Tongue (tissue), 2 donors: Measurements from ENCODE around the gene CRYBA1. TPM values are rescaled to one million over a fixed set of nuclear protein-coding genes. Genes with fewer than 3 reads are reported as not detected.

Source experiments
- DNase-seq: peaks from one replicate; pipeline ENCODE4 v3.0.0-alpha.2; 2015
- total RNA-seq: library from RNA; depleted of rRNA; stranded (reverse); fragments of >200 nt; gene quantifications from one replicate; pipeline ENCODE4 v1.2.3, GENCODE V29; 2014

CRYBA1 gene
- total RNA-seq, 1 donor from 2014 or later, result not detected

DNA sequence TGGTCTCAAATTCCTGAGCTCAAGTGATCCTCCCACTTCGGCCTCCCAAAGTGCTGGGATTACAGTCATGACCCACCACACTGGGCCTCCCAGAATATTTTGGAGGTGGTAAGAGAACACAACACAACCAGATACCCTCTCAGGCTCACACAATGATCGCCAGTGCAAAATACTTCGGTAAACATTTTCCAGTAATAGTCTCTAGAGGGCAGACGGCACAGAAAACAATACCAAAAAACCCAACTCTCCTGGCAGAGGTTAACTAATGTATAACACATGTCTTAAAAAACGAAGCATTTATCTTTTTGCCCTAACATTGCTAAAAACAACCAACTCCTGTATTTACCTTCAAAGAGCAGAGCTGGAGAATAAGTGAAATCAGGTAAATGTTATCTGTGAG is 36.8 kb downstream of the CRYBA1 start:
- no peak for DNase-seq

DNA sequence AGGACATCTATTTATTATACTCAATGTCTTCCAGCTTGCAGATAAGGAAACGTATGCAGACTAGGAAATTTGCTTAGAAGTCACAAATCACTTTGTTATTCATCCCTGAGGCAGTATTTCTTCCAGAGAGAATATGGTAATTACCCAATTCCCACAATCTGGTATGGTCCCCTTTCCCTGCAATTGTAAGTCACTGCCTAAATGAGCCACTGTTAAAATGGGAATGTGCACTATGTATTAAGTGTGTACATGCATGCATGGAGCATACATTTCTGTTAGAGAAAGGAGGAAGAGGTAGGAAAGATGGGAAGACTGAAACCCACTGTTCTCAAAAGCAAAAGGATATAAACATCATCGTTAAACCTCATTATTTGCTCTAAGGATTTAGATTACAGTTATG is 37.3 kb downstream of the CRYBA1 start:
- DNase-seq, result no peak

DNA sequence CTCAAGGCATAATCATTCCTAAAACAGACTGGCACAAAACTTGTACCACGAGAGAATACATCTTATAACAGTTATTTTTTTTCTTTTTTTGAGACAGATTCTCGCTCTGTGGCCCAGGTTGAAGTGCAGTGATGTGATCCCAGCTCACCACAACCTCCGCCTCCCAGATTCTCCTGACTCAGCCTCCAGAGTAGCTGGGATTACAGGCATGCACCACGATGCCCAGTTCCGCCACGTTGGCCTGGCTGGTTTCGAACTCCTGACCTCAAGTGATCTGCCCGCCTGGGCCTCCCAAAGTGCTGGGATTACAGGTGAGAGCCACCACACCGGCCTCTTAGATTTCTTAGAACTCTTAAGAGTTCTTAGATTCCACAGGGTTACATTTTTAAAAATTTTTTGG is 43.2 kb downstream of the CRYBA1 start:
- no peak for DNase-seq

DNA sequence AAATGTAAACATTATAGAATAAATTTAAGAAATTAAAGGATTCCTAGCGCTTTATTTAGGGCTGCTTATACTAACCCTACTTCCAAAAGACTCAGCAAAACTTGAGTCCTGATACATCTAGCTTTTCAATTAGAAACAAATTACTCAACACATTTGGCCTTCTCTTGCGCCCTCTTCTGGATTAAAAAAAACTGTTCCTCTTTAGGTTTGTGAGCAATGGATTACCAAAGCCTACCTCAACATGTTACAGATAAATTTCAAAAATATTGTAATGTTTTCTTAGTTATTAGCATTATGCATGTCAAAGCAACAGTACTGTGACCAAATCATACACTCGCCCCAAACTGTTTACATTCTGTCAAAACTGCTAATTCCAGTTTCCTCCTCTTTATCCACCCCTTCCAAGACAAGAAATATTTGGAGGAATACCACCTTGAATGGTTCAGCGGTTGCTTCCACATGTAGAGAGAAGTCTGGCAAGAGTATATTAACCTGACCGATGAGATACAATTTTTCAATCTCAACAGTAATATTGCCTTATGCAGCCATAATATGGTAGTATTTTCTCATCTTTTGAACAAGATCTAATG is 44.6 kb downstream of the CRYBA1 start:
- peak; percentile 88 for DNase-seq

DNA sequence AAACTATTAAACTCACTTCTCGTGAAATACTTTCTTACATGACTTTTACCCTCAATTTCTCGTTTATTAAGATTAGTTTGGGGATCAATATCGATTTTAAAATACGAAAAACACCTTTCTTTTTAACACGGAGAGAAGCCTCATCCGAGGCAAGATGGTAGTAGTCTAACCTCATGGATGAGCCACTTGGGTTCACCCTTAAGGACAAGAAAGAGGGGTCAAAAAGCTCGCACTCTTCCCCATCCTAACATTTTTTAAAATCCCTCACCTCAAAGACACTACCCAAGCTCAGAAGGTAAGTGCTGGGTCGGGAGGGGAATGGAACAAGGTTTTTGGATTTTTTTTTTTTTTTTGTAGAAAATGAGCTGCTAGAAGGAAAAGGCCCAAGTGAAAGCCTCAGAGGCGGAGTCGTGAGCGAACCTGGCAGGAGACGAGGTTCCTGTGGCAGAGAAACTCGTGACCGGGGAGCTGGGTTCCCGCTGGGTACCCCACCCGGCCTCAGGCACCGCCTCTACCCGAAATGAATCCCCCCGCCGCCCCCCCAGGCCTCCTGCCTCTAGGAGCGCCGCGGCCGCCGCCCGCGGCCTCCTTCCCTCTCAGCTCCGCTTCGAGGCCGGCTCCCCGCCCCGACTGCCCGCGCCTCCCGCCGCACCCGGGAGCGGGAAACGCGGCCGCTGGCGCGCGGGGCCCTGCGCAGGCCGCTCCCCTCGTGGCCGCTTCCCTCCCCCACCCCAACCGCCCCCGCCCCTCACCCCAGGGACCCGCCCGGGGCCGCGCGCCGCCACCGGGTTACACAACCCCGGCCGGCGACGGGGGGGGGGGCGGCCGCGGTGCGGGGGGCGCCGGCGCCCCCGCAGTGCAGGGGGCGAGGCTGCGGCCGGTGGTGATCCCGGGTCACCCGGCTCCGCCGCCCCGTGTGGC is 45.7 kb downstream of the CRYBA1 start:
- peak; percentile 82 for DNase-seq

DNA sequence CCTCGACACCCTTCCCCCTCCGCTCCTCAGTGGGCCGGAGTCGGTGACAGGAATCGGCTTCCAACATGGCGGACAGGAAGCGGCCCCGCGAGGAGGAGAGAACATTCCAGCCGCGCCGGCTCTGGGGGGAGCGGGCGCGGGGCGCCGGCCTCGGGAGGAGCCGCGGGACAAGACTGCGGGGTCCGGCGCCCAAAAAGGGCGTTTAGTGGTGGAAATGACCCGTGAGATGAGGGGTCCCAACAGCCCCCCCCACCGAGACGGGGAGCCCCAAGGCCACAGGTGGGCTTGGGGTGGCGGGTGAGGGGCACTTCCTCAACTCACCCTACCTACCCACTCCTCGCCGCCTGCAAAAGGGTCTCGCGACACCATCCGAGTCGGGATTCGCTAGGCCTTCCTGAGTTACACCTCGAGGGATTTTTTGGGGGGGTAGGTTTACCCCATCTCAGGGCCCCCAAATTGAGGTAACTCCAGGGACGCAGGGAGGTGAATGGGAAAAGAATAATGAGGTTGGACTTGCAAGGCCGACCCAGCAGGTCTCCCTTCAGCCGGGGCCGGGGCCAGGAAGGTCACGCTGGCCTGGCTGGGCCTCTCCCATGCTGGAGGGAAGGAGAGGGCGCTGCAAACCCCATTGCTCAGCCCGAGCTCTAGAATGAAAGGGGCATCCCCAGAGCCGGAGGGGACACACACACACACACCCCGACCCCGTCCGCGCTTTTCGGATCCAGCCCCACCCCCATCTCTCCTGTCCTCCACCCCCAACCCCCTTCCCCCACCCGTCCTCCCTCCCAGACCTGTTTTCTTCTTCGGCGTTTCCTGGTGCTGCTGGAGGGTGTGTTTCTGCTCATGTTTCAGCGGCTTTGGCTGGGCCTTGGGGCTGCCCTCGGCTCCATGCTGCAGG is 46.6 kb downstream of the CRYBA1 start:
- DNase-seq, result peak; percentile 67

DNA sequence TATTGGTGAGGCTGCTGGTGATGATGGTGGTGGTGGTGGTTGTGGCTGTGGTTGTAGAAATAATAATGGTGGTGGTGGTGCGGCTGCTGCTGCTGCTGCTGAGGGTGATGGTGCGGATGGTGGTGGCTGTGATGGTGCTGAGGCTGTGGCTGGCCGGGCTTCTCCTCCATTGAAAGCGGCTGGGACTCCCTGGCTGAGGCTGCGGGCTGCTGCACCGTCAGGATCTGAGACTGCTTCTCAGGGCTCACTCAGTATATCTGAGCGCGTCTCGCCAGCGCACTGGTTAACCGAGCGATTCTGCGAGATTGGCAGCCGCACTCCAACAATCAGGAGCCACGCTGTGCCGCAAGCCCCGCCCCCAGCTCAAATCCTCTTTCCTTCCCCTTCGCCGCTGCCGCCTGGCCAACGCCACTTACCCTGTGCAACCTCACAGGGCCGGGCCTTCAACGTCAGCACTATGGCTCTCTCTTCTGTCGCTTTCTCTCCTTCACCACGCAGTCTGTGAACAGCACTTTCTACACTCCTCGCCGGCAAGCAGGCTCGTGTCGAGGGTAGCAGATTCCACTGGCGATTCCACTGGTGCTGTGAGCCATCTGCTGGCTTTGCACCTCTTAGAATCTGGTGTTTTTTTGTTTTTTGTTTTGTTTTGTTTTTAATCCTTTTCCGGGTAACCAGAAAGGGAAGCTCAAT is 47.4 kb downstream of the CRYBA1 start, which contains the start of gene NUFIP2:
Gene NUFIP2, minus strand, starts transcription at position 259 of the 690 bp plus-strand sequence. Its CDS starts 89 bp downstream, at position 170.
- peak; percentile 100 for DNase-seq

DNA sequence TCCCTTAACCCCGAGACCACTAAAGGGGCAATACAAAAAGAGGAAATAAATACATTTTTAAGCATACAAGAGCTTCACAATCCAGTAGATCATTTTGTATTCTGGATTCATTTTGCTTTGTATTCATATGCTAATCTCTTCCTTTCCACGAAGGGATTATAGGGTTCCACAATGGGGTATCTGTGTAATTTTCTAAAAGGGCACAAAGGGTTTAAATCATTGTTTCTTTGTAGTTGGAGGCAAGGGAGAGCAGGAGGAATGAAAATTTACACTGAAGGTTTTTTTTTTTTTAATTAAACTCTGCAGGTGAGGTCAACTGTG is 47.9 kb downstream of the CRYBA1 start:
- DNase-seq, result no peak

DNA sequence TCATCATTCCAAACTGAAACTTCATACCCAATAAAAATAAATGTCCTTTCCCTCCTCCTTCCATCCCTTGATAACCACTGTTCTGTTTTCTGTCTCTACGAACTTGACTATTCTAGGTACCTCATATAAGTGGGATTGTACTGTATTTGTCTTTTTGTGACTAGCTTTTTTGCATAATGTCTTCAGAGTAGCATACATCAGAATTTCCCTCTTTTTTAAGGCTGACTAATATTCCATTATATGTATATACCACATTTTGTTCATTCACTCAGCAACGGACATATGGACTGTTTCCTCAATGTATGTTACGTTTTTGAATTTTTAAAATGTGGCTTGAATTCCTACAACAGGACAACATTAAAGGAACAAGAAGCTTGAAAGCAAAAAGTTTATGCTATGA is 48.8 kb downstream of the CRYBA1 start:
- no peak for DNase-seq

DNA sequence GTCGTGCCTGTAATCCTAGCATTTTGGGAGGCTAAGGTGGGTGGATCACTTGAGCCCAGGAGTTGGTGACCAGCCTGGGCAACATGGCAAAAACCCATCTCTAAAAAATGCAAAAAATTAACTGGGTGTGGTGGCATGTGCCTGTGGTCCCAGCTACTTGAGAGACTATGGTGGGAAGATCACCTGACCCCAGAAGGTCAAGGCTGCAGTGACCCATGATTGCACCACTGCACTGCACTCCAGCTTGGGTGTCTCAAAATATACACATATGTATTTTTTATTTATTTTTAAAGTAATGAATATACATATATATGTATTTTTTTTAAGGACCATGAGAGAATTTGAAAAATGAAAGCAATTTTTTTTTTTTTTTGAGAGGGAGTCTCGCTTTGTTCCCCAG is 52.4 kb downstream of the CRYBA1 start:
- DNase-seq, result no peak

DNA sequence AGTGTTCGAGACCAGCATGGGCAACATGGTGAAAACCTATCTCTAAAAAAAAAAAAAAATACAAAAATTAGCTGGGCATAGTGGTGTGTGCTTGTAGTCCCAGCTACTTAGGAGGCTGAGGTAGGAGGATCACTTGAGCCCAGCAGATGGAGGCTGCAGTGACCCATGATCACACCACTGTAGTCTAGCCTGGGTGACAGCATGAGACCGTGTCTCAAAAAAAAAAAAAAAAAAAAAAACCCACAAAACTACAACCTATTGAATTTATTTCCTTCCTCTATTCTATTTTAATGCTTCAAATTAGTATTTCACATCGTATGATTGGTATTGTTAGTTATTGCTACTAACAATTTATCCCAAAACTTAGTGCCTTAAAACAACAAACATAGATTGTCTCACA is 56.7 kb downstream of the CRYBA1 start:
- no peak for DNase-seq

Other genes with a start within 250 kb of the CRYBA1 start
- gene SEZ6, start 240.8 kb upstream of the CRYBA1 start, total RNA-seq, result not detected
- gene PIPOX, start 203.7 kb upstream of the CRYBA1 start, total RNA-seq, result 1.2 TPM
- gene MYO18A, start 66.5 kb upstream of the CRYBA1 start, total RNA-seq, result 236 TPM
- 48.0 TPM for gene NUFIP2, start 47.3 kb downstream of the CRYBA1 start, total RNA-seq
- 63.6 TPM for gene TAOK1, start 143.5 kb downstream of the CRYBA1 start, total RNA-seq